Activated CD8-positive, alpha-beta memory T cell treated with anti-CD3 and anti-CD28 coated beads for 4 hours (primary cell): ENCODE measurements around the gene FSIP1.
"Not testable (repeated sequence)": the region's sequence is repeated elsewhere in the genome, so short reads cannot be mapped to it uniquely, and the experiment has no call there.

Experiments
- DNase-seq, 2 donors: peaks; one replicate each; pipeline ENCODE4 v3.0.0-alpha.2; 2020; ENCODE audit warnings: low read depth in 2 of 2

The FSIP1 gene

DNA sequence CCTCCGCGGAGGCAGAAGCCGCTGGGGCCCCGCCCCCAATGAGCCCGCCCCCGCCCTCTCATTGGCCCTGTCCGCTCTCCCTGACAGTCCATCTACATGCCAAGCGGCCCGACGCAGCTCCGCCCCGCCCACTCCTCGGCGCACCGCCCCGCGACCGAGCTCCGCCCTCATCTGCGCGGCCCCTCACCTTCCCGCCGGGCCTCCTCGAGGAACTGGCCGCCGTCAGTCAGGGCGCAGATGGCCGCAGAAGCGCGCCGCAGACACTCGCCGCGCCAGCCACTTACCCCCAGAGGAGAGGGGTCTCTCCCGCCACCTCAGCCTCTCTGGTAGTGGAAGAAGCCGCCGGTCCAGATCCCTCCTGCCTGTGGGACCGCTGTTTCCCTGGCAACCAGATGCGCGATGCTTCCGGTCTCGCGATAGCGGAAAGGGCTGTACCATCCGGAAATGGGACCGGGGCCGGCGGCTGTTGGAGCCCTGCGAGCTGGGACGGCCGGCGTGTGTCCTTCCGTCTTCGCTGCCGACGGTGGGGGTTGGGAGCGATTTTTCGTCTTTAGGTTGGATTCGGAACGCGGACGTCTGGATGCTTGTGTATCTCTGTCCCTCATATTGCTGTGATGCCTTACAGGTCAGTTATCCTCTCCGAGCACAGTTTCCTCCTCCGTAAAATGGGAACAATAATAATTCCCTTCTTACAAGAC lies at the start of gene FSIP1:
Gene FSIP1 (minus strand): TSS at position 401 of the 698 bp plus-strand sequence. CDS start 6,317 bp downstream, outside the sequence.
- peak; percentile 83 to 88 for DNase-seq

GRCh38 chr15:39830166-39830565 lies 47.5 kb upstream of the FSIP1 start:
- no peak for DNase-seq

DNA sequence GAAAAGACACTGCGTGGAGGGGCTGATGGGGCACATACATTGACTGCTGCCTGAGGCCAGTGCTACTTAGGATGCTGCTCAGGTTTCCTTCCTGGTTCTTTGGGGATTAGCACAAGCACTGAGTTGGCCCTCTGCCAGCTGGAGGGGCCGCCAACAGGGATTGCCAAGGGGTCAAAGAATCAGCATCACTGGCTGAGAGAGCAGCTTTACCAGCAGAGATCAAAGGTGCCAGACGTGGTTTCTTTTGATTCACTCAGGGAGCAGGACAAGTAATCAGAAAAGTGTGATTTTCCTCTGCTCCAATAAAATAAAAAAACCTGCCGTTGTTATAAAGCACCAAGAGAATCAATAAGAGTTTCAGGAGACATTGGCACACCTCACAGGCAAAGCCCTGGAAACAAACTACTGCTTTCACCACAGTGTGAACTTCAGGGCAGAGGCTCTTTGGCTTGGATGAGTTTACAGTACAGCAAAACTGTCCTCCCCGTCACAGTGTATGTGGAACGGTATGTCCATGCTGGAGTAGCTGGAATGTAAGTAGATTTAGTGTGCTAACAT lies 45.8 kb upstream of the FSIP1 start:
- DNase-seq = no peak

DNA sequence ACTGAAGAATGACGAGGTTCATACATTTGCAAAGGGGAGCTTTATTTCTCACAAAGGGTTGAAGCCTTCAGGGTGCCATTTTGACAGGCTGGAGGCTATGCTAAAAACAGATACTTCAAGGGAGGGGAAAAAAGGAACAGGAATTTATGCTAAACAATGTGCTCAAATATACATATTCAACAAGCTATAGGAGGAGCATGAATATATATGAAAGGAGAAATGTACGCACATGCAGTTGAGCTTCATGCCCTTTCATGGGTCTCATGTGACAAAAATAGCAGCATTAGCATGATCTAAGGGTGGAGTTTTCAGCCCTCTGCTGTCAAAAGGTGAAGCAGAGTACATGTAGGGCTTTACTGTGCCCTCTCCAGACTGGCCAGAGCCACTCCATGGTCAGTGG lies 44.3 kb upstream of the FSIP1 start:
- DNase-seq = no peak

- DNase-seq = no peak
Measured at GRCh38 chr15:39823634-39824033, 41.0 kb upstream of the FSIP1 start.

GRCh38 chr15:39820050-39820602 lies 37.5 kb upstream of the FSIP1 start:
- no peak for DNase-seq

DNA sequence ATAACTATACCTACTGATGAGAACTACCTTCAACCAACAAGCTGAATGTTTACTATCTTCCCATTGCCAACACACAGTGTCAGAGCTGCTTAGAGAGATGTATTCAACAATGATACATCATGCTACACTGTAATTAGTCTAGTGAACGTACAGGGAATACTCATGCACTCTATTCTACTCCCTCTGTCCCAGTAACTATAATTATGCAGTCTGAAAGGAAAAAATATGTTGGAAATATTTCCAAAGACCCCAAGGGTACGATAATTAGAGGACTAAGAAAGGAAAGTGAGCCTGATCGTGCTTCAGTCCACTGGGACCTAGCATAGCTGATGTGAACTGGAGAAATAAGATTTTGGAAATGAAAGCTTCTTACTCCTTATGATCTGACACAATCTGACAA lies 36.9 kb upstream of the FSIP1 start:
- no peak for DNase-seq

GRCh38 chr15:39817892-39818291 lies 35.3 kb upstream of the FSIP1 start:
- DNase-seq = no peak

GRCh38 chr15:39814489-39814888 lies 31.8 kb upstream of the FSIP1 start:
- DNase-seq = no peak

DNA sequence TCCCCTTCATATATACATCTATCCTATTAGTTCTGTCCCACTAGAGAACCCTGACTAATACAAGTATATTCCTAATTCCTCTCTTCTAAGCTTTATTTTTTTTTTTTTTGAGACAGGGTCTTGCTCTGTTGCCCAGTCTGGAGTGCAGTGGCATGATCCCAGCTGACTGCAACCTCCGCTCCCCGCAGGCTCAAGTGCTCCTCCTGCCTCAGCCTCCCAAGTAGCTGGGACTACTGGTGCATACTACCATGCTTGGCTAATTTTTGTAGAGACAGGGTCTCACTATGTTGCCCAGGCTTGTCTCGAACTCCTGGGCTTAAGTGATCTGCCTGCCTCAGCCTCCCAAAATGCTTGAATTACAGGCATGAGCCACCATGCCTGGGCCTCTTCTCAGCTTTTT lies 30.0 kb upstream of the FSIP1 start:
- not testable (repeated sequence) for DNase-seq

- DNase-seq = no peak
Measured at GRCh38 chr15:39808909-39809308, 26.3 kb upstream of the FSIP1 start.

DNA sequence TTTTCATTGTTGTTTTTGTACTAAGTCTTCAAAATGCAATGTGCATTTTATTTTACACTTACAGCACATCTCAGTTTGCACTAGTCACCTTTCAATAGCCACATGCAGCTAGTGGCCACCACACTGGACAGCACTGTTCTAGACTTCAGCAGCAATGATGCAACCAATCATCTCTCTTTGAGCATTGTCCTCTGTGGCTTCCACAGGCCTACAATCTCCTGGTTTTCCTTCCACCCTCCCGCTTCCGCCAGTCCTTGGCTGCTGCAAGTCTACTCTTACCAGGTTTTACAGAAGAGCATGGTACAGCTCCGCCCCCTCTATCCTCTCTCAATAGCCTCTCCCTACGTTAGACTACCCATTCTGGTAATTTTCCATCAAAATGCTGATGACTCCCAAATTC lies 25.1 kb upstream of the FSIP1 start:
- DNase-seq = no peak

DNA sequence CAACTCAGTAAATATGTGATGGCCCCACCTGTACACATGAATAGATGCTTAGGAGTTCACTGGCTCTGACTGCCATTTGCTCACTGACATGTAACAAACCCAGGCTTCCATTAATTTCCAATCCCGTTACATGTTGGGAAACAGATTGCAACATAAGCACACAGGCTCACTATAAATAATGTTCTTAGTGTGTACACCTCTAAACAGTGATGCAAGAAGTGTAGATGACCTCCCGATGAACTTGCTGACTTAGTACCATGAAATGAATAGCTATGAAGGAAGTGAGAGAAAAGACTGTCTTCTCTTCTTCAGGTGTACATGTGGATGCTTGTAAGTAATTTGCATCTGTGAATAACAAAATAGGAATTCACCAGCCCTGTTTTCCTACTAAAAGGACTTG lies 21.4 kb upstream of the FSIP1 start:
- no peak for DNase-seq

- no peak for DNase-seq
Measured at GRCh38 chr15:39803016-39803415, 20.4 kb upstream of the FSIP1 start.

- no peak for DNase-seq
Measured at GRCh38 chr15:39801641-39802309, 19.1 kb upstream of the FSIP1 start.

DNA sequence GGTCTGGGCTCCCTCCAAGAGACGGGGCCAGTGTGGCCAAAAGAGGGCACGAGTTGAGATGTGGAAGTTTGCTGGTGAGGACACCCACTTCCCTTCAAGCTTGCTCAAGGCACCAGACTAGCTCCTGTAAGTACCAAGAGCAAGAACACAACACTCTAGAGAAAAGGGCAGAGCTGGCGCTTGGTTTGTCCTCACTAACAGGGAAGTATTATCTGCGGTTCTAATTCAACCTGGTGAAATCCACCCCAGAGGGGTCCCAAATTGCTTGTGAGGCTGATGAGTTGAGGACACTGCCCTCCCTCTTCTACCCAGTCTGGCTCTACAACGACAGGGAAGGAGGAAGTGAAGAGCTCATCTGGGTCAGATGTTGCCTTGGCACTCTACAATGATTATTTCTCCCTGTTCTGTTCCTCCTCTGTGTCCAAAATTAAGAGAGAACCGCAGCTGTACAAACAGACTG lies 16.9 kb upstream of the FSIP1 start:
- no peak for DNase-seq

GRCh38 chr15:39798382-39798781 lies 15.7 kb upstream of the FSIP1 start:
- no peak for DNase-seq

- no peak for DNase-seq
Measured at GRCh38 chr15:39797407-39797806, 14.8 kb upstream of the FSIP1 start.

GRCh38 chr15:39796601-39797000 lies 14.0 kb upstream of the FSIP1 start:
- DNase-seq = no peak

DNA sequence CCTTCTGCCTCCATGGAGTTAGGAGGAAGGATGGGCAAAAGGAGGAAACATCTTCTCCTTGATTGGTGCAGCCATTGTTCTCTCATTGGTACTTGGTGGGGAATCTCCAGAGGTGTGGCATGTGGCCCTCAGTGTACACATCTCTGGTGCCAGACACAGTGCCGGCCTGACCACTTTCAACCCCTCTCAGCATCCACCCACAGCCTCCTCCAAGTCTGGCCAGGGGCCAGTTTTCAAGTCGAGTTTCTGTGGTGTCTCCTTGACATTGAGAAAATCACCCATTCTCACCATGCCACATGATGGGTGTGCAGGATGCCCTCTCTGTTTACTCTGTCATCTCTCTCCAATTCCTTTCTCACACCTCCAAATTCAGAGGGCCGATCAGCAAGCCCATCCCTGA lies 12.8 kb upstream of the FSIP1 start:
- no peak for DNase-seq

- DNase-seq = no peak
Measured at GRCh38 chr15:39794954-39795353, 12.3 kb upstream of the FSIP1 start.

DNA sequence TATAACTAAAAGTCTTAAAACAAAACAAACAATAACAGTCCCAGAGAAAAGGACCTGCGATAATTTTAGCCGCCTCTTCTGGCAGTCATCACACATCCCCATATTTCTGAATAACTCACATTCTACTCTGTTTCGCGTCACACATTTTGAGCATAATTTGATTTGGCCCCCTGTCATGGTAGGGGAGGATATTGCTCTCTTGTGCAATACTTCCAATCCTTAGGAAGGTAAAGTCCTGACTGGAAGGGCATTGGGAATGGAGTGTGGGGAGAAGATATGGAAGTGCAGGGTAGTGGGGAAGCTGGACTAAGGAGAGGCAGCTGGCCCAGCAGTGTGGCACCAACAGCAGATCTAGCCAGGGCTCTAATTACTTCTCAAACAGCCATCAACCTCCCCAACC lies 11.3 kb upstream of the FSIP1 start:
- no peak for DNase-seq

- DNase-seq = no peak
Measured at GRCh38 chr15:39792844-39793335, 10.2 kb upstream of the FSIP1 start.
